NCI-H2196 (cell line): ENCODE data around the gene ARHGEF17.
A peak's percentile ranks its signal among the peaks of the same experiment; 100 is the strongest.

Experiments
- DNase-seq: peaks from one replicate; lab custom pipeline; 2025; ENCODE audit not compliant: unreplicated experiment; lab: John Stamatoyannopoulos, UW

ARHGEF17 gene

GRCh38 chr11:73392108-73393010 lies 84.3 kb downstream of the ARHGEF17 start:
- no peak for DNase-seq

- DNase-seq, result no peak
Observed at GRCh38 chr11:73393011-73393380, 84.9 kb downstream of the ARHGEF17 start.

GRCh38 chr11:73393479-73394415 lies 85.7 kb downstream of the ARHGEF17 start:
- DNase-seq, result peak; percentile 67

- no peak for DNase-seq
Observed at GRCh38 chr11:73394416-73395296, 86.6 kb downstream of the ARHGEF17 start.

- no peak for DNase-seq
Observed at GRCh38 chr11:73395297-73396208, 87.5 kb downstream of the ARHGEF17 start.

- DNase-seq, result no peak
Observed at GRCh38 chr11:73396251-73396930, 88.3 kb downstream of the ARHGEF17 start.

GRCh38 chr11:73396985-73397384 lies 88.9 kb downstream of the ARHGEF17 start:
- no peak for DNase-seq

- DNase-seq, result no peak
Observed at GRCh38 chr11:73397468-73398131, 89.5 kb downstream of the ARHGEF17 start.

GRCh38 chr11:73398132-73398526 lies 90.1 kb downstream of the ARHGEF17 start:
- no peak for DNase-seq

- DNase-seq, result no peak
Observed at GRCh38 chr11:73398721-73399120, 90.6 kb downstream of the ARHGEF17 start.

GRCh38 chr11:73399159-73399590 lies 91.1 kb downstream of the ARHGEF17 start:
- no peak for DNase-seq

- DNase-seq, result no peak
Observed at GRCh38 chr11:73399636-73400035, 91.6 kb downstream of the ARHGEF17 start.

- DNase-seq, result no peak
Observed at GRCh38 chr11:73400293-73400692, 92.2 kb downstream of the ARHGEF17 start.

- DNase-seq, result no peak
Observed at GRCh38 chr11:73401217-73401923, 93.3 kb downstream of the ARHGEF17 start.

- DNase-seq, result no peak
Observed at GRCh38 chr11:73401924-73402833, 94.1 kb downstream of the ARHGEF17 start.

- peak; percentile 26 for DNase-seq
Observed at GRCh38 chr11:73402834-73403185, 94.7 kb downstream of the ARHGEF17 start.

GRCh38 chr11:73403541-73403940 lies 95.5 kb downstream of the ARHGEF17 start:
- DNase-seq, result no peak
